PC-3 (cell line): ENCODE results near the gene CACNA1B. TPM values are rescaled to one million over a fixed set of nuclear protein-coding genes. Genes with fewer than 3 reads are reported as not detected.

Experiments
- ATAC-seq: fragments of 200-7000 bp; cut with Tn5 transposase; 2 replicates; pipeline ENCODE4 v1.9.1; 2020; ENCODE audit warnings: mild to moderate bottlenecking, moderate library complexity
- BruUV-seq: library from RNA; stranded (reverse); fragments of 400-500 nt; replicated peaks from 2 replicates; lab custom pipeline; 2021; lab: Mats Ljungman, UMichigan
- CTCF ChIA-PET: fragments of 300-600 bp; sonication (Branson Sonifier 250); formaldehyde crosslinking; loops from one replicate; lab custom pipeline; 2022; ENCODE audit warnings: antibody characterized with exemption; lab: Charles Lee
- POLR2A ChIA-PET: fragments of 300-600 bp; sonication (Branson Sonifier 250); formaldehyde crosslinking; loops from one replicate; lab custom pipeline; 2022; ENCODE audit warnings: antibody characterized with exemption; ENCODE audit not compliant: unreplicated experiment; lab: Charles Lee
- DNase-seq: peaks from one replicate; pipeline ENCODE4 v3.0.0-alpha.2; 2015
- H2AFZ ChIP-seq: fragments of 300-600 bp; sonication (generic); 2 replicates; pipeline ENCODE4 v1.6.0; 2016; ENCODE audit warnings: antibody characterized with exemption, low read length
- H3F3A ChIP-seq: fragments of 300-600 bp; sonication (generic); one replicate; pipeline ENCODE4 v1.6.0; 2017; ENCODE audit warnings: antibody characterized with exemption, low read length, control low read depth, mild to moderate bottlenecking; ENCODE audit not compliant: unreplicated experiment
- H3K27ac ChIP-seq: fragments of 300-600 bp; sonication (generic); 2 replicates; pipeline ENCODE4 v1.5.1; 2016; ENCODE audit warnings: mild to moderate bottlenecking, low read length
- H3K27me3 ChIP-seq: fragments of 300-600 bp; sonication (generic); 2 replicates; pipeline ENCODE4 v1.6.1; 2016; ENCODE audit warnings: low read length, mixed read lengths
- H3K36me3 ChIP-seq: fragments of 300-600 bp; sonication (generic); 2 replicates; pipeline ENCODE4 v1.6.1; 2016; ENCODE audit warnings: low read depth, mixed run types, low read length, mixed read lengths
- H3K4me1 ChIP-seq: fragments of 300-600 bp; sonication (generic); 2 replicates; pipeline ENCODE4 v1.5.1; 2016; ENCODE audit warnings: low read length; ENCODE audit not compliant: insufficient read depth
- H3K4me2 ChIP-seq: fragments of 300-600 bp; sonication (generic); 2 replicates; pipeline ENCODE4 v1.6.0; 2016; ENCODE audit warnings: low read length
- H3K4me3 ChIP-seq: fragments of 300-600 bp; sonication (generic); 2 replicates; pipeline ENCODE4 v1.5.1; 2016; ENCODE audit warnings: mild to moderate bottlenecking, low read length, mixed read lengths
- H3K79me2 ChIP-seq: fragments of 300-600 bp; sonication (generic); 2 replicates; pipeline ENCODE4 v1.6.1; 2017; ENCODE audit warnings: low read length, mixed read lengths
- H3K9ac ChIP-seq: fragments of 300-600 bp; sonication (generic); 2 replicates; pipeline ENCODE4 v1.6.0; 2016; ENCODE audit warnings: mild to moderate bottlenecking, low read length
- H3K9me2 ChIP-seq: fragments of 300-600 bp; sonication (generic); replicated peaks from 2 replicates; pipeline ENCODE4 v1.6.1; 2016; ENCODE audit warnings: mixed run types, low read length, mixed read lengths
- H3K9me3 ChIP-seq: fragments of 300-600 bp; sonication (generic); 2 replicates; pipeline ENCODE4 v1.6.1; 2016; ENCODE audit warnings: low read length, mixed read lengths
- H4K20me1 ChIP-seq: fragments of 300-600 bp; sonication (generic); 2 replicates; pipeline ENCODE4 v1.6.1; 2016; ENCODE audit warnings: low read length, mixed read lengths
- EZH2 ChIP-seq: fragments of 300-600 bp; sonication (generic); IDR thresholded peaks from one replicate; pipeline ENCODE4 v1.6.1; 2017; ENCODE audit warnings: antibody characterized with exemption, mild to moderate bottlenecking, low read length; ENCODE audit not compliant: unreplicated experiment
- EZH2phosphoT487 ChIP-seq: fragments of 300-600 bp; sonication (generic); IDR thresholded peaks from 2 replicates; pipeline ENCODE4 v1.6.1; 2018; ENCODE audit warnings: mild to moderate bottlenecking, antibody characterized with exemption, low read length, borderline replicate concordance
- intact Hi-C: fragments of 100-400 bp; cut with micrococcal nuclease; formaldehyde crosslinking; loops from 2 replicates; pipeline ENCODE4 v1.9.0; 2023
- total RNA-seq: library from RNA; depleted of rRNA; stranded (reverse); fragments of >200 nt; gene quantifications from 2 replicates; pipeline ENCODE4 v1.2.3, GENCODE V29; 2014
- TF ChIP-seq, protein P1 (sequence below): fragments of 300-600 bp; sonication (generic); conservative IDR thresholded peaks from 2 replicates; pipeline ENCODE4 v1.5.1; 2017; ENCODE audit warnings: antibody characterized with exemption, low read depth, mild to moderate bottlenecking, low read length

Gene CACNA1B
- total RNA-seq, 1 experiment from 2014 or later, result not detected

DNA sequence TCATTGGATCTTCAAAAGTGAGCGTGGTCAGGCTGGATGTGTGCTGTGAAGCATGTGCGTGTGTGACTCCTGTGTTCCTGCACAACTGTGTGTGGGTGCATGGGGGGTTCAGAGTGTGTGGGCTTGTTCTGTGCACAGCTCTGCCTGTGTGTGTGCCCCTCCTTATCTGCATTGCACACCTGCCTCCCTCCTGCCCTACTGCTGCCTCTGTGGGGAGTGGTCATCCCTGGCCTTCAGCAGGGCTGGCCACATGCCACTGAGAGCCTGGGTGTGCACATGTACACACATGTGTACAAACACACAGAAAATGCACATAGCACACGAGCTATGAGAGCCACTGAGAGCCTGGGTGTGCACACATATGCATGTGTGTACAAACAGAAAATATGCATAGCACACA, 92.1 kb downstream of the CACNA1B start:
- no peaks in the 10 kb centered on the region for H3K27me3 ChIP-seq
- H3K4me2 ChIP-seq, result no peak overlapping the region
- intact Hi-C loops, result no loop called here
- ChIA-PET POLR2A (no interaction called here), CTCF (no interaction called here)
- no peaks in the 10 kb centered on the region for H3K36me3 ChIP-seq
- no peak for ATAC-seq
- no peak overlapping the region for H2AFZ ChIP-seq
- H3K9me3 ChIP-seq, result no peaks in the 10 kb centered on the region
- DNase-seq, result no peak
- H3K79me2 ChIP-seq, result no peaks in the 10 kb centered on the region
- no peaks in the 10 kb centered on the region for H3K9me2 ChIP-seq
- H3F3A ChIP-seq, result no peaks in the 10 kb centered on the region
- H3K27ac ChIP-seq, result no peak overlapping the region
- H3K4me3 ChIP-seq, result no peak overlapping the region
- no peaks in the 10 kb centered on the region for H3K4me1 ChIP-seq
- no peak overlapping the region for H3K9ac ChIP-seq
- no peaks in the 10 kb centered on the region for H4K20me1 ChIP-seq
- BruUV-seq, result no TSS peak
- no peak for TF ChIP-seq EZH2

DNA sequence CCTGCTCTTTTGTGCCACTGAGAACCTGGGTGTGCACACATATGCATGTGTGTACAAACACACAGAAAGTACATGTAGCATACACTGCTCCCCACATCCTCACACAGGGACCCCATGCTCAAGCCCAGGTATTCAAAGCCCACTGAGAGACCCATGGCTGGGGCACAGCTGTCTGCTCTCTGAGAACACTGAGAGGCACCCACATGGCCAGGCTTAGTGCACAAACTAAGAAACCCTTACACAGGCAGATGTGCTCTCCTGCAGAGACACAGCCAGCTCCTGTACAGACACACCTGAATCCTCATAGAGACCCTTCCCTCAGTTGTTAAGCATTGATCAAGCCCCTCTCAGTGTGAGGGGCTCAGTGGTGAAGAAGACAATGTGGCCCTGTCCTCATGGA, 92.5 kb downstream of the CACNA1B start:
- H3K9me3 ChIP-seq, result no peaks in the 10 kb centered on the region
- no peak overlapping the region for H3K4me2 ChIP-seq
- no peak overlapping the region for H3K27ac ChIP-seq
- DNase-seq (no peak), ATAC-seq (no peak)
- H3K4me1 ChIP-seq, result no peaks in the 10 kb centered on the region
- no peak overlapping the region for H2AFZ ChIP-seq
- no peaks in the 10 kb centered on the region for H3K9me2 ChIP-seq
- POLR2A ChIA-PET, result no interaction called here
- no peaks in the 10 kb centered on the region for H4K20me1 ChIP-seq
- H3K79me2 ChIP-seq, result no peaks in the 10 kb centered on the region
- no peaks in the 10 kb centered on the region for H3K27me3 ChIP-seq
- TF ChIP-seq EZH2phosphoT487, result no peak
- TF ChIP-seq, protein P1, sequence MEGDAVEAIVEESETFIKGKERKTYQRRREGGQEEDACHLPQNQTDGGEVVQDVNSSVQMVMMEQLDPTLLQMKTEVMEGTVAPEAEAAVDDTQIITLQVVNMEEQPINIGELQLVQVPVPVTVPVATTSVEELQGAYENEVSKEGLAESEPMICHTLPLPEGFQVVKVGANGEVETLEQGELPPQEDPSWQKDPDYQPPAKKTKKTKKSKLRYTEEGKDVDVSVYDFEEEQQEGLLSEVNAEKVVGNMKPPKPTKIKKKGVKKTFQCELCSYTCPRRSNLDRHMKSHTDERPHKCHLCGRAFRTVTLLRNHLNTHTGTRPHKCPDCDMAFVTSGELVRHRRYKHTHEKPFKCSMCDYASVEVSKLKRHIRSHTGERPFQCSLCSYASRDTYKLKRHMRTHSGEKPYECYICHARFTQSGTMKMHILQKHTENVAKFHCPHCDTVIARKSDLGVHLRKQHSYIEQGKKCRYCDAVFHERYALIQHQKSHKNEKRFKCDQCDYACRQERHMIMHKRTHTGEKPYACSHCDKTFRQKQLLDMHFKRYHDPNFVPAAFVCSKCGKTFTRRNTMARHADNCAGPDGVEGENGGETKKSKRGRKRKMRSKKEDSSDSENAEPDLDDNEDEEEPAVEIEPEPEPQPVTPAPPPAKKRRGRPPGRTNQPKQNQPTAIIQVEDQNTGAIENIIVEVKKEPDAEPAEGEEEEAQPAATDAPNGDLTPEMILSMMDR, result no peak
- no peak for TF ChIP-seq EZH2
- H3K9ac ChIP-seq, result no peak overlapping the region
- intact Hi-C loops, result no loop called here
- H3F3A ChIP-seq, result no peaks in the 10 kb centered on the region
- no TSS peak for BruUV-seq
- no peaks in the 10 kb centered on the region for H3K36me3 ChIP-seq
- no peak overlapping the region for H3K4me3 ChIP-seq
- CTCF ChIA-PET, result no interaction called here

DNA sequence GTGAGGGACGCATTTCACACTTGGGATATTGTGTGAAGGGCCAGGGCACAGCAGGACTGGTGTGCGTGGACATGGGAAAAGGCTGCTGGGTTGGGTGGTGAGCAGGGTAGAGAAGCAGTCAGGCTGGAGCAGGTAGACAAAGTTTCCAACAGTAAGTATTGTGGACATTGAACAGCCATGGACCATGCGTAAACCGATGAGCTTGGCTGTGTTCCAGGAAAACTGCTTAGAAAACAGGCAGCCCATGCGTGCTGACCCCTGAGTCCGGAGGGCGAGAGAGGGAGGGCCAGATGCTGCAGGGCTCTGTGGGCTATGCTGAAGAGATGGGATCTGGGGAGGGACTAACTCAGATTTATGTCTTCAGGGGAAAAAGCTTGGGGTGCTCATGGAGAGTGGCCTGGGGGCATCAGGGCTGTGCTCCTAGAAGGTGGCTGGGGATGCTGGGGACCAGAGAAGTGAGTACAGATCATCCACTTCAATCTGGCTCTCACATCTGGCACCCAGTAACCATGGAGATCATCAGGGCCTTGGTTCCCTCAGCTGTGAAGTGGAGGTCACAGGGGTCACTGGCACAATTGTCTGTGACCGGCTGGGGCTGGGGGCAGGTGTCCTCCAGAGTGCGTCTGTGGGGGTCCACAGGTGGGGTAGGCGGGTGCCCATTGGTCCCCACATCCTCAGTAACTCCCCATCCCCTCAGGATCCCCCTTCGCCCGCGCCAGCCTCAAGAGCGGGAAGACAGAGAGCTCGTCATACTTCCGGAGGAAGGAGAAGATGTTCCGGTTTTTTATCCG, 93.3 kb downstream of the CACNA1B start:
- H3K4me2 ChIP-seq, result no peak overlapping the region
- H3K9me3 ChIP-seq, result no peaks in the 10 kb centered on the region
- H4K20me1 ChIP-seq, result no peaks in the 10 kb centered on the region
- H3K9ac ChIP-seq, result no peak overlapping the region
- H2AFZ ChIP-seq, result no peak overlapping the region
- H3F3A ChIP-seq, result no peaks in the 10 kb centered on the region
- intact Hi-C loops, result no loop called here
- no peak overlapping the region for H3K4me3 ChIP-seq
- ChIA-PET POLR2A (no interaction called here), CTCF (no interaction called here)
- DNase-seq, result no peak
- TF ChIP-seq EZH2 (no peak), EZH2phosphoT487 (no peak)
- TF ChIP-seq, protein P1, result no peak
- no peaks in the 10 kb centered on the region for H3K79me2 ChIP-seq
- H3K36me3 ChIP-seq, result no peaks in the 10 kb centered on the region
- no peak for ATAC-seq
- no peaks in the 10 kb centered on the region for H3K4me1 ChIP-seq
- BruUV-seq, result no TSS peak
- no peak overlapping the region for H3K27ac ChIP-seq
- no peaks in the 10 kb centered on the region for H3K9me2 ChIP-seq
- H3K27me3 ChIP-seq, result no peaks in the 10 kb centered on the region
